Nephron progenitor cell (in vitro differentiated cells): ENCODE measurements around the gene DMRT2.

Experiments used
- DNase-seq: peaks from one replicate; pipeline ENCODE4 v3.0.0; 2021
- H3K27ac Mint-ChIP-seq: 2 replicates; pipeline ENCODE4 v1.8.0; 2021; ENCODE audit warnings: mild to moderate bottlenecking, moderate library complexity, mixed read lengths
- H3K27me3 Mint-ChIP-seq: 2 replicates; pipeline ENCODE4 v1.8.0; 2021; ENCODE audit warnings: mild to moderate bottlenecking, low read depth, mixed read lengths; ENCODE audit not compliant: poor library complexity
- H3K36me3 Mint-ChIP-seq: 2 replicates; pipeline ENCODE4 v1.8.0; 2021; ENCODE audit warnings: low read depth, mixed read lengths
- H3K4me1 Mint-ChIP-seq: 2 replicates; pipeline ENCODE4 v1.8.0; 2021; ENCODE audit warnings: mixed read lengths
- H3K4me3 Mint-ChIP-seq: 2 replicates; pipeline ENCODE4 v1.8.0; 2021; ENCODE audit warnings: mild to moderate bottlenecking, moderate library complexity, mixed read lengths
- H3K9me3 Mint-ChIP-seq: 2 replicates; pipeline ENCODE4 v1.8.0; 2021; ENCODE audit warnings: mild to moderate bottlenecking, moderate library complexity, mixed read lengths
- TF ChIP-seq, protein P1 (sequence below): fragments of 200-600 bp; sonication (generic); IDR thresholded peaks from 2 replicates; pipeline ENCODE4 v1.5.0; 2021; ENCODE audit warnings: antibody characterized with exemption

DMRT2 gene

DNA sequence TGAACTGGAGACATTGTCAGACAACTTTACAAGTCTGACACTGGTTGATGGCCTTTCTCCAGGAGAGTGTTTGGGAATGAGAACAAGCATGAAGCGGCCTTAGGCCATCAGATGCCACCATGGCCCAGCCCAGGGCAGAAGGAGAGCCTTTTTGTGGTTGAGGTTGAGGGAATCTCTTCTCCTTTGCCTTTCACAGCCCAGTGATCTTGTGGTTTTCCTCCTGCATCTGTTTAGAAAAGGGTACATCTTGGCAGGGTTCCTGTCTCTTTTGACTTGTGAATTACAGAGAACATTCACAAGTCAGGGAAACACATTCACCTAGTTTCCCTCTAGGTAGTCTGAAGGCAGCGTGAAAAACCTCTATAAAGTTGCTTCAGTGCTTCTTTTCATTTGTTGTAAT lies 27.5 kb downstream of the DMRT2 start:
- no peaks in the 10 kb centered on the region for H3K4me1 Mint-ChIP-seq
- peaks cover 9% of the 10 kb centered on the region for H3K27me3 Mint-ChIP-seq
- H3K4me3 Mint-ChIP-seq, result no peak overlapping the region
- no peaks in the 10 kb centered on the region for H3K36me3 Mint-ChIP-seq
- peaks cover 29% of the 10 kb centered on the region for H3K9me3 Mint-ChIP-seq
- TF ChIP-seq, protein P1, sequence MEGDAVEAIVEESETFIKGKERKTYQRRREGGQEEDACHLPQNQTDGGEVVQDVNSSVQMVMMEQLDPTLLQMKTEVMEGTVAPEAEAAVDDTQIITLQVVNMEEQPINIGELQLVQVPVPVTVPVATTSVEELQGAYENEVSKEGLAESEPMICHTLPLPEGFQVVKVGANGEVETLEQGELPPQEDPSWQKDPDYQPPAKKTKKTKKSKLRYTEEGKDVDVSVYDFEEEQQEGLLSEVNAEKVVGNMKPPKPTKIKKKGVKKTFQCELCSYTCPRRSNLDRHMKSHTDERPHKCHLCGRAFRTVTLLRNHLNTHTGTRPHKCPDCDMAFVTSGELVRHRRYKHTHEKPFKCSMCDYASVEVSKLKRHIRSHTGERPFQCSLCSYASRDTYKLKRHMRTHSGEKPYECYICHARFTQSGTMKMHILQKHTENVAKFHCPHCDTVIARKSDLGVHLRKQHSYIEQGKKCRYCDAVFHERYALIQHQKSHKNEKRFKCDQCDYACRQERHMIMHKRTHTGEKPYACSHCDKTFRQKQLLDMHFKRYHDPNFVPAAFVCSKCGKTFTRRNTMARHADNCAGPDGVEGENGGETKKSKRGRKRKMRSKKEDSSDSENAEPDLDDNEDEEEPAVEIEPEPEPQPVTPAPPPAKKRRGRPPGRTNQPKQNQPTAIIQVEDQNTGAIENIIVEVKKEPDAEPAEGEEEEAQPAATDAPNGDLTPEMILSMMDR, result no peak
- H3K27ac Mint-ChIP-seq, result no peak overlapping the region
- no peak for DNase-seq

DNA sequence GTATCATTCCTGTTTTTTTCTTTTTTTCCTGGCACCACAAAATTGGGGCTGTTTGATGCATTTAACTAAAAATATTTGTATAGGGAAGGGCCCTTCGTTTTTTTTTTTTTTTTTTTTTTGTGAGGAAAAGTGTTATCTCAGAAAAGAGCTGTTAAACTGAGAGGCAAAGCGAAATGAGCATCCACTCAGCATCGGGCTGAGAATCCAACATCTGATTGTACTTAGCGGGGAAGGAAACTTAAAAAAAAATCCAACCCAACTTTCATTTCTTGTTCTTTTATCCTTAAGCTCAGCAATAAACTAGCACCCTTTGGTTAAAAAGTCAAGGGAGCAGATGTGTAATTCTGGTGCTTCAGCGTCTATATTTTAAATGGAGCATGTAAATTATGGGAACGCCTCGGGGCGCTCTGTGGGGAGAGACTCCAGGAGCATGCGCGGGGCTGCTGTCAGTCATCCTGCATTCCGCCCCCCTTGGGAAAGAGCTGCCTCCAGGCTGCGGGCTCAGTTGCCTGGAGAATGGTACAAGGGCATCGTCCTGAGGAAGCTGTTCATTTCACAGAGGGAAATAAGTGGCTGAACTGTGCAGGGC lies 33.3 kb downstream of the DMRT2 start:
- Mint-ChIP-seq H3K36me3 (no peaks in the 10 kb centered on the region), H3K4me3 (peak overlapping the region; percentile 61), H3K27me3 (peaks cover 10% of the 10 kb centered on the region), H3K27ac (no peak overlapping the region), H3K4me1 (no peaks in the 10 kb centered on the region), H3K9me3 (peaks cover 17% of the 10 kb centered on the region)
- peak; percentile 53 for DNase-seq
- TF ChIP-seq, protein P1, result no peak

DNA sequence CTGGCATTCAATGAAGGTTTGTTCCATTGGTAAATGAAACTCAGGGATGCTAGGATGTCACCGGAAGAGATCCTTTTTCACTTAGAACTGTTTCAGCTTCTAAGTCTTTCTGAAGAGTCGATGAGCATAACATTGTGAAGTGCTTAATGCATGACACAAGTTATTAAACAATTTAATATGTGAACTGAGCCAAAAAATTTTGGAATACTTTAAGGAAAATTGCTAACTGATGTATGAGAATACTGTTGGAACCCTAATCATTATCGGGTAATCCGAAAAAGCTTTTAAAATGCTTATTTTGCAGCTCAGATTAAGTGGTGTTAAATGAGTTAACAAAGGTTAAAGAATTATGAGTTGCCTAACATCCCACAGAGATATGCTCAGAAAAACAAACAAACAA lies 34.9 kb downstream of the DMRT2 start:
- TF ChIP-seq, protein P1, result no peak
- H3K36me3 Mint-ChIP-seq, result no peaks in the 10 kb centered on the region
- H3K4me1 Mint-ChIP-seq, result no peaks in the 10 kb centered on the region
- peaks cover 15% of the 10 kb centered on the region for H3K9me3 Mint-ChIP-seq
- no peak for DNase-seq
- H3K4me3 Mint-ChIP-seq, result no peak overlapping the region
- H3K27me3 Mint-ChIP-seq, result peaks cover 8% of the 10 kb centered on the region
- no peak overlapping the region for H3K27ac Mint-ChIP-seq

DNA sequence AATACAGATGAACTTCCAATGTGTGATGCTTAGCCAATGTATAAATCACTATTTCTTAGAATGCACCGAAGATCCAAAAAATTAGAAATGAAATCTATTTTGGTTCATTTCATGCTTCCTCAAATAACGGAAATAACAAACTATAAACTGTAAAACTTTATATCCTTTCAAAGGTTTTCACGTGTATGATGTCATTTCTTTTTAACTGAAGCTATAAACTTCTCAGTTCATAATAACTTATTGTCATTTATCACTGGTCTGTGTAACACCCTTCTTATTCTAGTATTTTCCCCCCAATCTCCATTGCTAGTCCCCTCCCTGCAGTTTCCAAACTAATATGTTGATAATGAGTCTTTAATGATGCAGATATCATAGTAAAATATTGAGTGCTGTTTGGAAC lies 36.4 kb downstream of the DMRT2 start:
- TF ChIP-seq, protein P1, result no peak
- Mint-ChIP-seq H3K9me3 (peaks cover 20% of the 10 kb centered on the region), H3K4me1 (no peaks in the 10 kb centered on the region), H3K27me3 (peaks cover 8% of the 10 kb centered on the region), H3K4me3 (no peak overlapping the region), H3K27ac (no peak overlapping the region), H3K36me3 (no peaks in the 10 kb centered on the region)
- no peak for DNase-seq

DNA sequence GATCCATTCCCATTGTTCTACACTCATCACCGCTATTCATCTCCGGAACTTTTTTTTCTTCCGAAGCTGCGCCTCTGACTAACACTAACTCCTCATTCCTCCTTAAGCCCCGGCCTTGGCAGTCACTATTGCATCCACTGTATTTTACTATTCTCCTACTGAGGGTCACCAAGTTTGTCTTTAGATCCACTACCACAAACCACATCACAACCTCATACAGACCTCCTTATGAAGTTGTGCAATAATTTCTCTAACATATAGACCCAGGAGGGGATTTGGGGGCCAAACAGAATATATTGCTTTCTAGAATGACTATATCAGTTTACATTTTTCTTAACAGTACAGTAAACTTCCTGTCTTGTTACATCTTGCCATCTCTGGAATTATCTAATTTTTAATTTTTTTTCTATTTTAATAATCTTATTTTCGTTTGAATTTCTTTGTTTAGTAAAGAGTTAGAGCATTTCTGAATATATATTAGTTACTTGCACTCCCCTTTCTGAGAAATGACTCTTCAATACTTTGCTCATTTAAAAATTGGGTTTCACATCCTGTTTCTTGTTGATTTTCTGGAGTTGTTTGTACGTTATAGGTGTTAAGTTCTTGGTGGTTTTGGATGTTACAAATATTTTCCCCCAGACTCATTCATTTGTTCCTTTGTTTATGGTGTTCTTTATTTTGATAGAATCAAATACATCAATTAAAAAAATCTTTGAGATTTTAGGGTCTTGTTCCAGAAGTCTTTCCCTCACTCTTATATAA lies 37.1 kb downstream of the DMRT2 start:
- Mint-ChIP-seq H3K36me3 (no peaks in the 10 kb centered on the region), H3K27ac (no peak overlapping the region), H3K4me3 (no peak overlapping the region), H3K27me3 (peaks cover 8% of the 10 kb centered on the region), H3K4me1 (no peaks in the 10 kb centered on the region), H3K9me3 (peaks cover 17% of the 10 kb centered on the region)
- TF ChIP-seq, protein P1, result no peak
- DNase-seq, result no peak

DNA sequence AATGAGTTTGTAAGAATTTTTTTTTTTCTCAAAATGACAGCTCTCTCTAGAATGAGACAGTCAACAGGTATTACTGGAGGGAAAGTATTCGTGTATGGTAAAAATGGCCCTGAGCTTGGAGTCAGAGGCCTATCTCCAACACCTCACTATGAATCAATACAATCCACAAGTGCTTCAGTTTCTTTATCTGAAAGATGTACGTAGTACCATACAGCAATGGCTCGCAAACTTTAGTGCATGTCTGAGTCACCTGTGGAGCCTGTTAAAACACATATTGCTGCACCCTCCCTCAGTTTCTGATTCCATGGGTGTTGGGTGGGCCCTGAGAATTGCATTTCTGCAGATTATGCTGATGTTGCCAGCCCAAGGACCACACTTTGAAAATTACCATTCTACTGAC lies 44.6 kb downstream of the DMRT2 start:
- Mint-ChIP-seq H3K36me3 (no peaks in the 10 kb centered on the region), H3K4me3 (no peak overlapping the region), H3K9me3 (peaks cover 47% of the 10 kb centered on the region), H3K27me3 (peaks cover 9% of the 10 kb centered on the region), H3K27ac (no peak overlapping the region), H3K4me1 (no peaks in the 10 kb centered on the region)
- TF ChIP-seq, protein P1, result no peak
- DNase-seq, result no peak
